Daoy (cell line): ENCODE results near the gene SLC10A3. TPM values are rescaled to one million over a fixed set of nuclear protein-coding genes. Genes with fewer than 3 reads are reported as not detected.

ENCODE experiments used
- DNase-seq: peaks from one replicate; pipeline ENCODE4 v3.0.0-alpha.2; 2015; ENCODE audit warnings: low read depth
- total RNA-seq: library from RNA; depleted of rRNA; stranded (reverse); fragments of >200 nt; shearing (Covaris generic); gene quantifications from 2 replicates; pipeline ENCODE4 v1.2.3, GENCODE V29; 2014; rRNA removed

SLC10A3 gene
- total RNA-seq, 1 experiment from 2014 or later, result 22.6 TPM

- no peak for DNase-seq
These were observed 49.6 kb downstream of the SLC10A3 start for GRCh38 chrX:154440623-154441357.

GRCh38 chrX:154439841-154440240 is 50.6 kb downstream of the SLC10A3 start:
- no peak for DNase-seq

DNA sequence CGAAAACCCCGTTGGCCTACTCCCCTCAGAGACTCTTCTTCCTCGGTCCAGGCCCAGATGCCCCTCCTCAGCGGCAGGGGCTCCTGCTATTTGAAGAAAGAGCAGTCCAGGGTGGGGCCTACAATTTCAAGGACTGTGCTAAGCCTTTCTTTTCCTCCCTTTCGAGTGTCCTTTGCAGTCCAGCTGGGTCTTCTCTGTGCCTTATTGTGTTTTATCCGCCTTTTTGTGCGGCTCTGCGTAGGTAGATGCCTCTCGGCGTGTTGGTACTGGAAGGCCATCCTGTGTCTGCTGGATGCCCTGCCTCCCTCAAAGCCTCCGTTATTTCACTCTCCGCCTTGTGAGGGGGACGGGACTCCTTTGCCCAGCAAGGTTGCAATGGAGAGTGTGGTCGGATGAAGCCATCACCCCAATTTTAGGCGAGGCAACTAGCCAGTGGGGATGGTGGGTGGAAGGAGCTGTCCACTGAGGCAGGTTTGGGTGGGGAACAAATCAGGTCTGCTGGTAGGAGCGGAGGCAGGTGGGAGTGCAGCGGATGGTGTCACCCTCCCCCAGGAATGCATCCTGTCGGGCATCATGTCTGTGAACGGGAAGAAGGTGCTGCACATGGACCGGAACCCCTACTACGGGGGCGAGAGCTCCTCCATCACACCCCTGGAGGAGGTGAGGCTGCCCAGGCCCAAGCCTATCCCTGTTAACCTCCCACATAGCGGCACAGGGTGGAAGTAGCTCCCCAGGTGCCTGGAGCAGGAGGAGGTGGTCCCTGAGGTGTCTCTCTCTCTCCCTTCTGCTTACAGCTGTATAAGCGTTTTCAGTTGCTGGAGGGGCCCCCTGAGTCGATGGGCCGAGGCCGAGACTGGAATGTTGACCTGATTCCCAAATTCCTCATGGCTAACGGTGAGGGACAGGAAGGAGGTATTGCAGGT is 52.2 kb downstream of the SLC10A3 start:
- DNase-seq, result no peak

Other genes with a start within 250 kb of the SLC10A3 start
- gene OPN1MW3, start 233.0 kb downstream of the SLC10A3 start, total RNA-seq, result not detected in 2 replicates
- gene TEX28, start 195.5 kb downstream of the SLC10A3 start, total RNA-seq, result not detected in 2 replicates
- gene TKTL1, start 194.8 kb downstream of the SLC10A3 start, total RNA-seq, result 0.06 TPM in 1 of 2 replicates, not detected in the other
- gene FLNA, start 116.0 kb downstream of the SLC10A3 start, total RNA-seq, result 721 and 801 TPM in 2 replicates
- gene EMD, start 111.3 kb downstream of the SLC10A3 start, total RNA-seq, result 9.0 and 15.1 TPM in 2 replicates
- 3,278 and 3,646 TPM in 2 replicates for gene RPL10, start 92.3 kb downstream of the SLC10A3 start, total RNA-seq
- 7.2 and 28.4 TPM in 2 replicates for gene DNASE1L1, start 81.4 kb downstream of the SLC10A3 start, total RNA-seq
- gene TAFAZZIN, start 79.1 kb downstream of the SLC10A3 start, total RNA-seq, result 9.0 and 14.9 TPM in 2 replicates
- 26.3 and 30.9 TPM in 2 replicates for gene ATP6AP1, start 62.0 kb downstream of the SLC10A3 start, total RNA-seq
- 71.6 and 103 TPM in 2 replicates for gene GDI1, start 53.5 kb downstream of the SLC10A3 start, total RNA-seq
- 32.8 and 44.2 TPM in 2 replicates for gene FAM50A, start 46.5 kb downstream of the SLC10A3 start, total RNA-seq
- 1.5 and 15.6 TPM in 2 replicates for gene PLXNA3, start 32.3 kb downstream of the SLC10A3 start, total RNA-seq
- gene LAGE3, start 11.3 kb downstream of the SLC10A3 start, total RNA-seq, result 50.7 and 51.3 TPM in 2 replicates
- gene UBL4A, start 4.0 kb downstream of the SLC10A3 start, total RNA-seq, result 36.6 and 54.3 TPM in 2 replicates
- 8.2 and 11.3 TPM in 2 replicates for gene FAM3A, start 25.6 kb upstream of the SLC10A3 start, total RNA-seq
- gene G6PD, start 56.2 kb upstream of the SLC10A3 start, total RNA-seq, result 18.6 and 19.1 TPM in 2 replicates
- 28.1 and 37.7 TPM in 2 replicates for gene IKBKG, start 57.0 kb upstream of the SLC10A3 start, total RNA-seq
- 1.8 TPM in 1 of 2 replicates, not detected in the other for gene CTAG1A, start 94.5 kb upstream of the SLC10A3 start, total RNA-seq
- gene CTAG1B, start 128.7 kb upstream of the SLC10A3 start, total RNA-seq, result 1.8 TPM in 1 of 2 replicates, not detected in the other
- gene CTAG2, start 162.9 kb upstream of the SLC10A3 start, total RNA-seq, result 3.8 and 13.4 TPM in 2 replicates